Bronchial epithelial cell (primary cell): ENCODE results near the gene CCDC40. TPM values are rescaled to one million over a fixed set of nuclear protein-coding genes. Genes with fewer than 3 reads are reported as not detected.
A peak's percentile ranks its signal among the peaks of the same experiment; 100 is the strongest.

Source experiments
- DNase-seq: peaks from one replicate; pipeline ENCODE4 v3.0.0-alpha.2; 2010; ENCODE audit warnings: low read depth
- FAIRE-seq: peaks from 2 replicates; lab custom pipeline; 2011; peaks lifted over from hg19 to GRCh38; lab: Jason Lieb, UNC
- H3K27me3 ChIP-seq: 2 replicates; pipeline ENCODE4 v1.5.1; 2011; ENCODE audit warnings: low read length; ENCODE audit not compliant: control insufficient read depth, insufficient read depth
- H3K36me3 ChIP-seq: 2 replicates; pipeline ENCODE4 v1.5.1; 2011; ENCODE audit warnings: low read length; ENCODE audit not compliant: control insufficient read depth, insufficient read depth
- H3K4me3 ChIP-seq: 2 replicates; pipeline ENCODE4 v1.5.1; 2011; ENCODE audit warnings: mild to moderate bottlenecking, low read depth, low read length, control low read depth
- total RNA-seq: library from RNA; depleted of rRNA; stranded (reverse); fragments of >200 nt; gene quantifications from 2 replicates; pipeline ENCODE4 v1.2.1, GENCODE V29; 2014
- TF ChIP-seq, protein P1 (sequence below): IDR thresholded peaks from 2 replicates; pipeline ENCODE4 v1.5.1; 2011; ENCODE audit warnings: mild to moderate bottlenecking, moderate library complexity, low read length, control low read depth, inconsistent platforms; ENCODE audit not compliant: insufficient read depth, severe bottlenecking

Gene CCDC40
- total RNA-seq, 1 donor from 2014 or later: 0.79 TPM

GRCh38 chr17:80142929-80143328, 106.5 kb downstream of the CCDC40 start:
- H3K4me3 ChIP-seq: no peak overlapping the region
- peaks cover 27% of the 10 kb centered on the region for H3K36me3 ChIP-seq
- DNase-seq (no peak), FAIRE-seq (no peak)
- H3K27me3 ChIP-seq: no peaks in the 10 kb centered on the region
- TF ChIP-seq, protein P1, sequence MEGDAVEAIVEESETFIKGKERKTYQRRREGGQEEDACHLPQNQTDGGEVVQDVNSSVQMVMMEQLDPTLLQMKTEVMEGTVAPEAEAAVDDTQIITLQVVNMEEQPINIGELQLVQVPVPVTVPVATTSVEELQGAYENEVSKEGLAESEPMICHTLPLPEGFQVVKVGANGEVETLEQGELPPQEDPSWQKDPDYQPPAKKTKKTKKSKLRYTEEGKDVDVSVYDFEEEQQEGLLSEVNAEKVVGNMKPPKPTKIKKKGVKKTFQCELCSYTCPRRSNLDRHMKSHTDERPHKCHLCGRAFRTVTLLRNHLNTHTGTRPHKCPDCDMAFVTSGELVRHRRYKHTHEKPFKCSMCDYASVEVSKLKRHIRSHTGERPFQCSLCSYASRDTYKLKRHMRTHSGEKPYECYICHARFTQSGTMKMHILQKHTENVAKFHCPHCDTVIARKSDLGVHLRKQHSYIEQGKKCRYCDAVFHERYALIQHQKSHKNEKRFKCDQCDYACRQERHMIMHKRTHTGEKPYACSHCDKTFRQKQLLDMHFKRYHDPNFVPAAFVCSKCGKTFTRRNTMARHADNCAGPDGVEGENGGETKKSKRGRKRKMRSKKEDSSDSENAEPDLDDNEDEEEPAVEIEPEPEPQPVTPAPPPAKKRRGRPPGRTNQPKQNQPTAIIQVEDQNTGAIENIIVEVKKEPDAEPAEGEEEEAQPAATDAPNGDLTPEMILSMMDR: no peak

DNA sequence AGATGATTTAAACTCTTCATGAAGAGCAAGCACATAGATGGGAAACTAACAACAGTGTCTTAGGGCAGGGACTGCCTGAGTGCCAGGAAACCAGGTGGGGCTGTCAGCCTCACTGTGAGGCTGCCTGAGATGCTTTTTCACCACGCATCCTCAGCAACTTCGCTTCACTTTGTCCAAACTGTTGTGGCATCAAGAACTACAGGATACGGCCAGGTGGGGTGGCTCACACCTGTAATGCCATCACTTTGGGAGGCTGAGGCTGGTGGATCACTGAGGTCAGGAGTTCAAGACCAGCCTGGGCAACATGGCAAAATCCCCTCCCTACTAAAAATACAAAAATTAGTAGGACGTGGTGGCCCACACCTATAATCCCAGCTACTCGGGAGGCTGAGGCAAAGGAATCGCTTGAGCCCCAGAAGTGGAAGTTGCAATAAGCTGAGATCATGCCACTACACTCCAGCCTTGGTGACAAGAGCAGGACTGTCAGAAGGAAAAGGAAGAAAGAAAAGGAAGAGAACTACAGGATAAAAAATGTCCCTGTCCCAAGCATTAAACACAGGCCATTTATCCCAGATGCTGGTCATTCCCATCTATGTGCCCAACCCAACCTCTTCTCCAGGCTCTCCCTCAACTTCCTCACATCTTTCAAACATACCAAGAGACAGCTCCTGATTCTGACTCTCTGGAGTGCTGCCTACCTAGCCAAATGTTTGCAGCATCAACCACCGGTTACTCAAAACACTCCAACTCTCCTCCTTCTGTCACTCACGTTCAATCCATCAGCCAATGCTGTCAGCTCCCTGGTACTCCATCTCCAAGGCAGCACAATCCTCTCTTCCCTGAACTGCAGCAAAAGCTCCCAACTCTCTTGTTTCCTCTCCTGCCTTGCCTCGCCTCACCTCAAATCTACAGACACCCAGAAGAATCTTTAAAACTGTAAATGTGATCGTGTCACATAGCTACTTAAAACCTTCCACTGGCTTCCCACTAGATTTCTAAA, 108.9 kb downstream of the CCDC40 start:
- DNase-seq (no peak), FAIRE-seq (no peak)
- TF ChIP-seq, protein P1: no peak
- Histone ChIP-seq H3K36me3 (peaks cover 14% of the 10 kb centered on the region), H3K27me3 (no peaks in the 10 kb centered on the region), H3K4me3 (peak overlapping the region; percentile 93)

DNA sequence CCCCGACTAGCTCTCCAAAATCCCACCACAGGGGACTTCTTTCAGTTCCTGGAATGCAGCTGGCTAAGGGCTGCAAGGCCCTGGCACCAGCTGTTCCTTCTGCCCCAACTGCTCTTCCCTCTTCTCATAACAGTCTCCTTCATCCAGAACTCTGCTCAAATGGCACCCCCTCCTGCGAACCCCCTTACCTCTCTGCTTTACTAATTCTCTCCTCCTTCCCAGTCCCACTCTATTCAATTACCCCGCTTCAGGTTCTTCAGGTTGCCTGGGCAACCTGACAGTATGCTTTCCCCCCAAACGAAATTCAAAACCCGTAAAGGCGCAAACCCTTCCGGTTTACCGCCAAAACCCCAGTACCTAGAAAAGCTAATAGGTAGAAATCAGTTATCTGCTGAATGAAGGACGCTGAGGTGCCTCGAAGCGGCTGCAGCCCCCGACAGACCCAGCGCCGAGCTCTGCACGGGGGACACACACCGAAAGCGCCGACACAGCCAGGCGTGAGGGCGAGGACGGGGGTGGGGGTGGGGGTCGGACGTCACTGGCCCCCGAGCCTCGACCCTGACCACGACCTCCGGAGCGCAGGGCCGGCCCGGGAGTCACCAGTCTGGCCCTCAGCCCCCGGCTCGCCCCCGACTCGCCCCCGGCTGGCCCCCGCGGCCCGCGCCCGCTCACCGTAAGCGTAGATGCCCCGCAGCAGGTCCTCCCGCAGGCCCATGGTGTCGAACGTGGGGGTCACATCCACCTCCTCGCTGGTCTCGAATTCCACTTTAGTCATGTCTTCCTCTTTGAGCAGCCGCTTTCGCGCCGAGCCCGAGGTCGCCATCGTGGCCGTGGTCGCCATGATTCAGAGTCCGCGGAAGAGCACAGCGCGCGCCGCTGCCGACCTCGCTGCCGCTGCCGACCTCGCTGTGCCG, 109.9 kb downstream of the CCDC40 start:
- Histone ChIP-seq H3K27me3 (no peaks in the 10 kb centered on the region), H3K4me3 (peak overlapping the region; percentile 93), H3K36me3 (peaks cover 14% of the 10 kb centered on the region)
- no peak for FAIRE-seq
- TF ChIP-seq, protein P1: no peak
- no peak for DNase-seq

DNA sequence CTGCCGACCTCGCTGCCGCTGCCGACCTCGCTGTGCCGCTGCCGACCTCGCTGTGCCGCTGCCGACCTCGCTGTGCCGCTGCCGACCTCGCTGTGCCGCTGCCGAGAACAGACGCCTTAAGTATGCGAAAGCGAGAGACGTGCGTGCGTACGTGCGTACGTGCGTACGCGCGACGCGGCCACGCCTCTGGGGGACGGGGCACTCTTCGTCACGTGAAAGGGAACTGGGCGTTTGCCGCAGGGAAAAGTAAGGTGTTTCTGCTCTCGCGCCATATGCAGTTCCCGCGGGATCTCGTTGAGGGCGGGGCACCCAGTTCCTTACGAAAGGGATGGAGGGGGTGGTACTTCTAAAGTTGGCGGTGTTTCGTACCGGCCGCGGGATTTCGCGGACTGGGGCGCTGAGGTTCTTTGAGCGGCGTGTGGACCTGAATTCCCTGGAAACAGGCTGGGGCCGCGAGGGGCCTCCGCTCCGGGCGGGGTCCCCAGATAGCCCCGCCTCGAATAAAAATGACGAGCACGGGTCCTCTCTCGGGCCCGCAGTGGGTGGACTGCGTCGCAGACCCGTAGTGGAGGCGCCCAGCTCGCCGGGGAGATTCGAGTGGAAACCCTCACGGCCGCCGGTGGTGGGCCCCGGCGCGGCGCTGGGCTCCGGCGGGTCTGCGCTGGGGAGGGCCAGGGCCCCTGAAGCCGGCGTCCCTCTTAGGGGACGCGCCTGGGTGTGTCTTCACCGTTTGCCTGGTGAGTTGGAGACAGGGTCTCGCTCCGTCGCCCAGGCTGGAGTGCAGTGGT, 110.8 kb downstream of the CCDC40 start, which contains the start of gene EIF4A3:
Gene EIF4A3 (minus strand): TSS at position 94 of the 788 bp plus-strand sequence. CDS start 167 bp downstream, outside the sequence.
- peak within 1 kb of the TSS; percentile 93 for H3K4me3 ChIP-seq
- TF ChIP-seq, protein P1: no peak
- FAIRE-seq (peak; percentile 72), DNase-seq (peak; percentile 96)
- no peaks in the 10 kb centered on the region for H3K27me3 ChIP-seq
- peaks cover 11% of the 10 kb centered on the region for H3K36me3 ChIP-seq

Other genes starting within 250 kb of the CCDC40 start
- gene CBX8, start 239.6 kb upstream of the CCDC40 start, total RNA-seq: 2.6 and 2.7 TPM in 2 replicates
- gene CBX4, start 197.2 kb upstream of the CCDC40 start, total RNA-seq: 43.4 and 86.8 TPM in 2 replicates
- 23.7 and 33.2 TPM in 2 replicates for gene TBC1D16, start 770 bp upstream of the CCDC40 start, total RNA-seq
- 19.1 and 21.1 TPM in 2 replicates for gene GAA, start 64.9 kb downstream of the CCDC40 start, total RNA-seq
- 101 and 176 TPM in 2 replicates for gene EIF4A3, start 110.5 kb downstream of the CCDC40 start, total RNA-seq
- gene CARD14, start 133.4 kb downstream of the CCDC40 start, total RNA-seq: 1.6 and 8.7 TPM in 2 replicates
- gene SGSH, start 183.7 kb downstream of the CCDC40 start, total RNA-seq: 6.1 and 9.6 TPM in 2 replicates
- 1.3 and 2.6 TPM in 2 replicates for gene SLC26A11, start 183.8 kb downstream of the CCDC40 start, total RNA-seq
- gene RNF213, start 224.2 kb downstream of the CCDC40 start, total RNA-seq: 41.3 and 46.2 TPM in 2 replicates